DMS 273 (cell line): Measurements from ENCODE around the gene BZW1.
"Not testable (repeated sequence)": the region's sequence is repeated elsewhere in the genome, so short reads cannot be mapped to it uniquely, and the experiment has no call there.

Source experiments
- DNase-seq: peaks from one replicate; lab custom pipeline; 2025; ENCODE audit not compliant: unreplicated experiment; lab: John Stamatoyannopoulos, UW

BZW1 gene

DNA sequence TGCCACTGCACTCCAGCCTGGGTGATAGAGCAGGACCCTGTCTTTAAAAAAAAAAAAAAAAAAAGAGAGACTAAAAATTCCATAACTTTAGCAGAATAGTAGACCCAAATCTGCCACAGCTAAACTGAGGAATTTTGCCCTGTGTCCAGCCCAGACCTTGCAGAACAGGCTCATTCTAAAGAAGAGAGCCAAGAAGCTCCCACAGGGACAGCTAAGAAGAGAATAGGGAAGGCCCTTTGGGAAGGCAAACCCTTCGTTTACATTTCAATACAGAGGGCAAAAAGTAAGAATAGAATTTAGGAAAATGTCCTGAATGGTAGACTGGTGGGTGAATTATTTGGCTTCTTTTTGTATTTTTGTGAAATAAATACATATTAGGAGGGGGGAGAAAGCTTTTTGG lies 21.5 kb upstream of the BZW1 start:
- DNase-seq = no peak

GRCh38 chr2:200791905-200792304 lies 19.8 kb upstream of the BZW1 start:
- DNase-seq = no peak

DNA sequence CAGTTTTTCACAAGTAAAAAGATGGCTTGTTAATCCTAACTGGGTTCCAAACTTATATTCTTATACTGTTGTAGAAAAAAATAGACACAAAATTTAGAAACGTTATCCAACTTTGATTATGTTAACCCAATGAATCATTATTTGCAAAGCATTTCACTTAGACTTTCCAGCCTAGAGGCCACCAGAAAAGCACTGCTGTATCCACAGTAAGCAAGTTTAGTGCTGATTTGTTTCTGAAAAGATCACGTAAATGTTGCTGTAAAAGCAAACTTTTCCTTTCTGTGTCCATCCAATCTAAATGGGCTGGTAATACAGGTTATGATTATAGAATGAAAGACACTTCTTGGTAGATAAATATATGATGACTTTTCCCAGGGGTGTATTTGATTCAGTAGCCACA lies 17.6 kb upstream of the BZW1 start:
- no peak for DNase-seq

GRCh38 chr2:200795028-200795440 lies 16.7 kb upstream of the BZW1 start:
- no peak for DNase-seq

- DNase-seq = no peak
Observed at GRCh38 chr2:200796561-200796960, 15.1 kb upstream of the BZW1 start.

DNA sequence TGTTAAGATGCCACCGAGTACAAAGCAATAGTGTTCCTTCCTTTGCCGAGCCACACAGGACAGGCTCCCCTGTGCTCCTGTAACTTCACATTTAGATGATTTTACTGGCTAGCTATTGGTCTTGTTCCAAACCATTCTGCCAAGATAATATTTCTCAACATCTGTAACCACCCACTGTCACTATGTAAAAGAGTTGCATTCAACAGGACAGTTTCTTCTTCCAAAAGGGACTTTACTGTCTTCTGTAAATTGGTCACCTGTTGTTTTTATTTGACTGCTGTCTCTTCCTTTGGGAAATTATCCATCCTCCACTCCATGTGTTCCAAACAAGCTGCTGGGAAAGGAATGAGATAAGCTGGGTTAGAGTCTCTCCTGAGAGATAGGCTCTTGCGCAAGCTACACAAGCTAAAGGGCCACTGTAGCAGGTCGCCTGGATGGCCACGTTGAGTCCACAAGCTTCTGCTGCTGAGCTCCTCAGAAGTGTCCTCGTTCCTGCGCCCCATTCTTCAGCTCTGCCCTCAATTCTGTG lies 14.4 kb upstream of the BZW1 start:
- no peak for DNase-seq

DNA sequence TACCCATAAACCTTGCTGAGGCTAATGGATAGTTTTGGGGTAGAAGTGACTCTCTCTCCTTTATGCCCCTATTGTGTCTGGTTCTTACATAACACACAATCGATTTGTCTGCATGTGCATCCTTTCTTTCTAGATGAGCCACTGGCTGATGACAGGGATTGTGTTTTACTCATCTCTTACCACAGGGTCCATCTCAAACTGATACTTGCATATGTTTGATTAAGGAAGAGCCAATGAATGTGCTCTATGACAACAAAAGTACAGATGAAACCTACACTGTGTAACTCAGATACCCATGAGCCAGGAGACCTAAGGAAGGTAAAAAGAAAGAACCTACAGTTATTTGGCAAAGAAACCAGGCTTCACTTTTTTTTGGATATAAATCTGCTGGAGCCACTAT lies 13.2 kb upstream of the BZW1 start:
- no peak for DNase-seq

- no peak for DNase-seq
Observed at GRCh38 chr2:200800458-200800857, 11.3 kb upstream of the BZW1 start.

DNA sequence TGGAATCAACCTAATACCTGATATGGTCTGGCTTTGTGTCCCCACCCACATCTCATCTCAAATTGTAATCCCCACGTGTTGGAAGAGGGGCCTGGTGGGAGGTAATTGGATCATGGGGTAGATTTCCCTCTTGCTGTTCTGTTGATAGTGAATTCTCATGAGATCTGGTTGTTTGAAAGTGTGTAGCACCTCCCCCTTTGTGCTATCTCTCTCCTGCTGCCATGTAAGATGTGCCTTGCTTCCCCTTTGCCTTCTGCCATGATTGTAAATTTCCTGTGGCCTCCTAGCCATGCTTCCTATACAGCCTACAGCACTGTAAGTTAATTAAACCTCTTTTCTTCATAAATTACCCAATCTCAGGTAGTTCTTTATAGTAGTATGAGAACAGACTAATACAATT lies 10.3 kb upstream of the BZW1 start:
- peak; percentile 16 for DNase-seq

- no peak for DNase-seq
Observed at GRCh38 chr2:200809506-200810251, 2.0 kb upstream of the BZW1 start.

GRCh38 chr2:200810252-200810997 lies 1.3 kb upstream of the BZW1 start:
- DNase-seq = no peak

DNA sequence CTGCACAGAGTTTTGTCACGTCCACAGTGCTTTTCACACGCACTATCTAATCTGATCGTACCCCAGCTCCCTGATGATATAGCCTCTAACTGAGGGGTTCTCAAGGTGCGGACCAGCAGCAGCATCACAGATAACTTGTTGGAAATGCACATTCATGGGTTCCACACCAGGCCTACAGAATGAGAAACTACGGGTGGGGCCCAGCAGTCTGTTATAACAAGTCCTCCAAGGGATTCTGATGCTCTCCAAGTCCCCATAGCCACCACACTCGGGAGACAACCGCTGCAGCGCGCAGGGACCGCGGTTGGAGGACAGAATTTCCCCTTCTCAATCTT lies 745 bp upstream of the BZW1 start:
- no peak for DNase-seq

GRCh38 chr2:200812122-200813022 lies 662 bp downstream of the BZW1 start:
- peak; percentile 82 for DNase-seq

- no peak for DNase-seq
Observed at GRCh38 chr2:200814276-200814815, 2.6 kb downstream of the BZW1 start.

DNA sequence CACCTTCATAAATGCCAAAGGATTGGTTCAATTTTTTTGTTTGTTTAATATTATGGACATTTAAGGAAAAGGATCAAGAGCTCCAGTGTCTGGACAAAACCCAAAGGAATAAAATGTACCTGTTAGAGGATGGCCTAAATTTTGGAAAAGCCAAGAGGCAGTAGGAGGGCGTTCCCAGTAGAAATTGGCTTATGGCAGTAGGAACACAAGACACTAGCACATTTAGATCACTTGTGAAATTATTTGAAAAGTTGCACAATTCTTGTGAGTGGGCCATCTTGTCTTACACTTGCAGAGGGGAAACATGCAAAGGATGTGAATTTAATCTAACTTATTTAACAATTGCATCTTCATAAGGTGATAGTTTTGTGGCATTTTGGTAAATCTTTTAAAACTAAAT lies 3.2 kb downstream of the BZW1 start:
- no peak for DNase-seq

DNA sequence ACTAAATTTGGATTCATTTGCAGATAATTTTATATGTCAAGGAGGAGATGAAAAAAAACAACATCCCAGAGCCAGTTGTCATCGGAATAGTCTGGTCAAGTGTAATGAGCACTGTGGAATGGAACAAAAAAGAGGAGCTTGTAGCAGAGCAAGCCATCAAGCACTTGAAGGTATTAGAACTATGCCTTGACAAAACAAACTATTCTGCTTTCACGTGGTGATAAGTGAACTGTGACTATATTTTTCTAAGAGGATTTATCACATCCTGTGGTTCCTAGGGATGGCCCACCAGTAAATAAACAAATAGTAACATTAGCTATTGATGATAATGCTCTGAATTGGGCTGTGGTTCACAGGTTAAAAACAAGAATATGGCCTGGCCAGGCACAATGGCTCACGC lies 7.0 kb downstream of the BZW1 start:
- DNase-seq = not testable (repeated sequence)

GRCh38 chr2:200820573-200821234 lies 9.0 kb downstream of the BZW1 start:
- no peak for DNase-seq

DNA sequence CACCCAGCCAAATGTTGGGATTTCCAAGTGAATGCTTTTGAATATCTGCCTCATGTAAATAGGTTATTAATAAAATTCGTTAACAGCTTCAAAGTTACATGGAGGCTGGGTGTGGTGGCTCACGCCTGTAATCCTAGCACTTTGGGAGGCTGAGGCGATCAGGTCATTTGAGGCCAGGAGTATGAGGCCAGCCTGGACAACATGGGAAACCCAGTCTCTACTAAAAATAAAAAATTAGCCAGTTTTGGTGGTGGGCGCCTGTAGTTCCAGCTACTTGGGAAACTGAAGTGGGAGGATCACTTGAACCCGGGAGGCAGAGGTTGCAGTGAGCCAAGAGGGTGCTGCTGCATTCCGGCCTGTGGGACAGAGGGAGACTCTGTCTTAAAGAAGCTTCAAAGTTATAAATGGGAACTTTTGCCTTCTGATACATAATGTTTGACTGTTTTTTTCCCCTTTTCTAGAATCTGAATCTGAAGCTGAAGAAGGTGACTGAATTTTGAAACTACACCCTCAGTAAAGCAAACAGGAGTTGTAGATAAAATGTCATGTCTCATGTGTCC lies 10.1 kb downstream of the BZW1 start:
- no peak for DNase-seq

GRCh38 chr2:200828104-200828503 lies 16.4 kb downstream of the BZW1 start:
- DNase-seq = no peak

GRCh38 chr2:200828572-200829257 lies 17.0 kb downstream of the BZW1 start:
- no peak for DNase-seq
